Transverse colon (tissue), 4 donors: ENCODE results near the gene SLC22A4. TPM values are rescaled to one million over a fixed set of nuclear protein-coding genes. Genes with fewer than 3 reads are reported as not detected.

ENCODE experiments used
- DNase-seq: peaks from one replicate; pipeline ENCODE4 v3.0.0-alpha.2; 2019
- H3K27ac ChIP-seq, 4 donors: fragments of 200-600 bp; sonication (generic); 2 replicates each; pipeline ENCODE4 v1.5.1; 2016 to 2018; ENCODE audit warnings: inconsistent platforms in 4 of 4
- H3K27me3 ChIP-seq: fragments of 200-600 bp; sonication (generic); 2 replicates; pipeline ENCODE4 v1.5.1; 2017; ENCODE audit warnings: inconsistent platforms
- H3K36me3 ChIP-seq, 4 donors: fragments of 200-600 bp; sonication (generic); 2 replicates each; pipeline ENCODE4 v1.5.1; 2017 to 2019; ENCODE audit warnings: inconsistent platforms in 4 of 4
- H3K4me1 ChIP-seq, 4 donors: fragments of 200-600 bp; sonication (generic); 2 replicates each; pipeline ENCODE4 v1.5.1; 2017 to 2020; ENCODE audit warnings: inconsistent platforms in 4 of 4
- H3K4me3 ChIP-seq, 4 donors: fragments of 200-600 bp; sonication (generic); 1 replicate in 1 of 4; 2 replicates in 3 of 4; pipeline versions ENCODE4 v1.5.1 to v1.6.1; 2017 to 2019; ENCODE audit warnings: inconsistent platforms in 4 of 4
- H3K9me3 ChIP-seq, 2 donors: fragments of 200-600 bp; sonication (generic); 2 replicates each; pipeline ENCODE4 v1.5.1; 2017 to 2019; ENCODE audit warnings: inconsistent platforms in 2 of 2
- CTCF ChIP-seq, 5 experiments: fragments of 200-600 bp in 3 of 5; fragments of 450-650 bp in 2 of 5; sonication (generic) in 3 of 5; IDR thresholded peaks; 1 replicate in 2 of 5; 2 replicates in 3 of 5; pipeline ENCODE4 v1.5.1; 2016 to 2017; ENCODE audit warnings: antibody characterized with exemption in 5 of 5, inconsistent platforms in 3 of 5, mild to moderate bottlenecking in 2 of 5, moderate library complexity in 1 of 5
- EP300 ChIP-seq: sonication (generic); formaldehyde crosslinking; IDR thresholded peaks from one replicate; pipeline ENCODE4 v1.6.1; 2017; ENCODE audit warnings: antibody characterized with exemption, low read depth
- POLR2A ChIP-seq: fragments of 450-650 bp; IDR thresholded peaks from one replicate; pipeline ENCODE4 v1.6.1; 2016; ENCODE audit warnings: antibody characterized with exemption, mild to moderate bottlenecking, moderate library complexity
- POLR2AphosphoS5 ChIP-seq, 3 donors: sonication (generic); formaldehyde crosslinking; IDR thresholded peaks; one replicate each; pipeline ENCODE4 v1.6.1; 2016; ENCODE audit warnings: antibody characterized with exemption in 3 of 3
- WGBS, 2 donors: methylation state at CpG; one replicate each; pipeline ENCODE4 v1.1.5; 2018; ENCODE audit warnings: low coverage in 1 of 2; 5-methylcytosine and 5-hydroxymethylcytosine counted together
- in situ Hi-C, 4 donors: fragments of 200-750 bp; cut with MboI; loops; one replicate each; pipeline versions ENCODE4 v1.15.0 to v1.15.1; 2017; ENCODE audit warnings: low sequenced_read_pairs in 3 of 4, low pct_ligation_motif_present in 1 of 4, low pct_unique_long_range_greater_than_20kb in 1 of 4
- intact Hi-C: fragments of 100-400 bp; cut with DNase I; formaldehyde crosslinking; loops from one replicate; pipeline ENCODE4 v1.15.1; 2023; ENCODE audit warnings: low total_unique reads
- total RNA-seq, 4 donors: library from RNA; depleted of rRNA; stranded (reverse); fragments of >200 nt; gene quantifications; one replicate each; pipeline ENCODE4 v1.1.0, GENCODE V29; 2016

SLC22A4 gene
- total RNA-seq, 4 donors from 2014 or later, result 1.6 to 48.3 (median 14.5) TPM; not detected in 1

DNA sequence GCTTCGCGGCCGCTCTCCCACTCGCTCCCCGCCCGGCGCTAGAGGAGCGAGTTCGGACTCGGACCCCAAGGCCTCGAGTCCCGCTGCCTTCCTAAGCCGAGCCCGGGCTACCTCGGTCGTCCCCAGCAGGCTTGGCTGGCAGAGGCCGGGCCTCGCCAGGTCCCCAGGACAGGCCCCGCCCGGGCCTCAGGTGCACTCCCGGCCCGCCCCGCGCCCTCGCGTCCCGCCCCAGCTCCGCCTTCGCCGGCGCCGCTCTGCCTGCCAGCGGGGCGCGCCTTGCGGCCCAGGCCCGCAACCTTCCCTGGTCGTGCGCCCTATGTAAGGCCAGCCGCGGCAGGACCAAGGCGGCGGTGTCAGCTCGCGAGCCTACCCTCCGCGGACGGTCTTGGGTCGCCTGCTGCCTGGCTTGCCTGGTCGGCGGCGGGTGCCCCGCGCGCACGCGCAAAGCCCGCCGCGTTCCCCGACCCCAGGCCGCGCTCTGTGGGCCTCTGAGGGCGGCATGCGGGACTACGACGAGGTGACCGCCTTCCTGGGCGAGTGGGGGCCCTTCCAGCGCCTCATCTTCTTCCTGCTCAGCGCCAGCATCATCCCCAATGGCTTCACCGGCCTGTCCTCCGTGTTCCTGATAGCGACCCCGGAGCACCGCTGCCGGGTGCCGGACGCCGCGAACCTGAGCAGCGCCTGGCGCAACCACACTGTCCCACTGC is 75.4 kb downstream of the SLC22A4 start, which contains the start of gene SLC22A5:
Gene SLC22A5 (plus strand): TSS at position 237 of the 707 bp plus-strand sequence. CDS start 263 bp downstream, at position 500.
- TF ChIP-seq CTCF (IDR thresholded peaks at IDR 0.05) (no peak), POLR2AphosphoS5 (IDR thresholded peaks at IDR 0.05) (peak; percentile 43 to 91 (median 88)), POLR2A (peak; percentile 82), EP300 (no peak)
- Histone ChIP-seq H3K36me3 (no peaks in the 10 kb centered on the region), H3K4me3 (peak within 1 kb of the TSS; percentile 57 to 70 (median 64)), H3K9me3 (no peaks in the 10 kb centered on the region), H3K27me3 (no peaks in the 10 kb centered on the region), H3K4me1 (peaks cover 5 to 43% (median 37%) of the 10 kb centered on the region in 4 donors), H3K27ac (peak within 1 kb of the TSS; percentile 87 to 93 (median 90))
- 0% methylated on average over 24 of the region's 83 CpGs; no CpG with 5 or more reads in 1 of the 2 donors for WGBS, 2 donors
- in situ Hi-C loops (no loop called here), intact Hi-C loops (no loop called here)
- peak; percentile 88 for DNase-seq

GRCh38 chr5:132370181-132370970 is 76.2 kb downstream of the SLC22A4 start:
- Histone ChIP-seq H3K4me3 (peak overlapping the region; percentile 57 to 70 (median 64)), H3K27me3 (no peaks in the 10 kb centered on the region), H3K4me1 (peaks cover 5 to 43% (median 37%) of the 10 kb centered on the region in 4 donors), H3K9me3 (no peaks in the 10 kb centered on the region), H3K36me3 (no peaks in the 10 kb centered on the region), H3K27ac (peak overlapping the region; percentile 87 to 93 (median 90))
- WGBS, 2 donors, result 22 to 29% methylated on average over 5 to 15 of the region's 34 CpGs
- DNase-seq, result no peak
- TF ChIP-seq EP300 (no peak), POLR2AphosphoS5 (IDR thresholded peaks at IDR 0.05) (no peak)
- intact Hi-C loops (no loop called here), in situ Hi-C loops (no loop called here)

- H3K27ac ChIP-seq, result peak overlapping the region in 3 of 4 donors; percentile 87 to 91 (median 90)
- TF ChIP-seq POLR2A, result no peak
- TF ChIP-seq EP300, result no peak
- TF ChIP-seq CTCF (IDR thresholded peaks at IDR 0.05), result no peak
- no peak for TF ChIP-seq POLR2AphosphoS5 (IDR thresholded peaks at IDR 0.05)
- no peaks in the 10 kb centered on the region for H3K36me3 ChIP-seq
- 63 to 83% methylated on average over 2 to 19 of the region's 19 CpGs for WGBS, 2 donors
- intact Hi-C loops (no loop called here), in situ Hi-C loops (no loop called here)
- peaks cover 5 to 43% (median 37%) of the 10 kb centered on the region in 4 donors for H3K4me1 ChIP-seq
- peak overlapping the region in 3 of 4 donors; percentile 57 to 70 (median 70) for H3K4me3 ChIP-seq
- no peaks in the 10 kb centered on the region for H3K27me3 ChIP-seq
- DNase-seq, result no peak
- H3K9me3 ChIP-seq, result no peaks in the 10 kb centered on the region
These were observed 76.9 kb downstream of the SLC22A4 start for GRCh38 chr5:132370971-132371602.

- Histone ChIP-seq H3K36me3 (no peaks in the 10 kb centered on the region), H3K9me3 (no peaks in the 10 kb centered on the region), H3K27me3 (no peaks in the 10 kb centered on the region), H3K4me3 (peak overlapping the region in 1 of 4 donors; percentile 70), H3K27ac (peak overlapping the region; percentile 12 to 90 (median 34)), H3K4me1 (peaks cover 5 to 43% (median 37%) of the 10 kb centered on the region in 4 donors)
- intact Hi-C loops (no loop called here), in situ Hi-C loops (no loop called here)
- DNase-seq, result no peak
- TF ChIP-seq EP300 (no peak), POLR2A (no peak)
- 91% methylated on average over 5 of the region's 5 CpGs; no CpG with 5 or more reads in 1 of the 2 donors for WGBS, 2 donors
These were observed 77.4 kb downstream of the SLC22A4 start for GRCh38 chr5:132371603-132371994.
